ENCODE results near the gene FAM50B.

- TF ChIP-seq POLR2A (IDR thresholded peaks at IDR 0.05; ENCODE audit: low read depth), result no peak
- TF ChIP-seq, protein P1, sequence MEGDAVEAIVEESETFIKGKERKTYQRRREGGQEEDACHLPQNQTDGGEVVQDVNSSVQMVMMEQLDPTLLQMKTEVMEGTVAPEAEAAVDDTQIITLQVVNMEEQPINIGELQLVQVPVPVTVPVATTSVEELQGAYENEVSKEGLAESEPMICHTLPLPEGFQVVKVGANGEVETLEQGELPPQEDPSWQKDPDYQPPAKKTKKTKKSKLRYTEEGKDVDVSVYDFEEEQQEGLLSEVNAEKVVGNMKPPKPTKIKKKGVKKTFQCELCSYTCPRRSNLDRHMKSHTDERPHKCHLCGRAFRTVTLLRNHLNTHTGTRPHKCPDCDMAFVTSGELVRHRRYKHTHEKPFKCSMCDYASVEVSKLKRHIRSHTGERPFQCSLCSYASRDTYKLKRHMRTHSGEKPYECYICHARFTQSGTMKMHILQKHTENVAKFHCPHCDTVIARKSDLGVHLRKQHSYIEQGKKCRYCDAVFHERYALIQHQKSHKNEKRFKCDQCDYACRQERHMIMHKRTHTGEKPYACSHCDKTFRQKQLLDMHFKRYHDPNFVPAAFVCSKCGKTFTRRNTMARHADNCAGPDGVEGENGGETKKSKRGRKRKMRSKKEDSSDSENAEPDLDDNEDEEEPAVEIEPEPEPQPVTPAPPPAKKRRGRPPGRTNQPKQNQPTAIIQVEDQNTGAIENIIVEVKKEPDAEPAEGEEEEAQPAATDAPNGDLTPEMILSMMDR (IDR thresholded peaks at IDR 0.05), result no peak
- TF ChIP-seq EP300 (IDR thresholded peaks at IDR 0.05), result no peak
Observed at GRCh38 chr6:3874069-3874468, 24.9 kb downstream of the FAM50B start.
